HG03457 (cell line): Measurements from ENCODE around the gene PLA2G7.
"Not testable (repeated sequence)": the region's sequence is repeated elsewhere in the genome, so short reads cannot be mapped to it uniquely, and the experiment has no call there.

Experiments
- ATAC-seq: cut with Tn5 transposase; IDR thresholded peaks from one replicate; pipeline ENCODE4 v1.9.1; 2021; ENCODE audit warnings: moderate number of reproducible peaks; ENCODE audit not compliant: unreplicated experiment

Gene PLA2G7

DNA sequence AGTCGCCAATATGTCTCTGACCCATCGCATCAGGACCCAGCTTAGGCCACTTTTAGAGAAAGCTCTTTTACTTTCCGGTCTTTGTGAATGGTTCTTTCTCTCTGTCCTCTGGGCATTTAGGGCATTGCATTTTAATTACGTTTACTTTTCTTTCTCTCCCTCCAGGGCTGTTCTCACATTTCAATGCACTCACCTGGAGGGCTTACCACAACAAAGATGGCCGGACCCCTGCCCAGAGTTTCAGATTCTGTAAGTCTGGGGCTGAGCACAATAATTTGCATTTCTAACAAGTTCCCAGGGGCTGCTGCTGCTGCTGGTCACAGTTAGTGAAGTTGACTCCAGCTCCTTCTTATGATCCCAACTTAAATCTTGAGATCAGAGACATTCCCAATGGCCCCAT lies 14.6 kb upstream of the PLA2G7 start:
- ATAC-seq: no peak

DNA sequence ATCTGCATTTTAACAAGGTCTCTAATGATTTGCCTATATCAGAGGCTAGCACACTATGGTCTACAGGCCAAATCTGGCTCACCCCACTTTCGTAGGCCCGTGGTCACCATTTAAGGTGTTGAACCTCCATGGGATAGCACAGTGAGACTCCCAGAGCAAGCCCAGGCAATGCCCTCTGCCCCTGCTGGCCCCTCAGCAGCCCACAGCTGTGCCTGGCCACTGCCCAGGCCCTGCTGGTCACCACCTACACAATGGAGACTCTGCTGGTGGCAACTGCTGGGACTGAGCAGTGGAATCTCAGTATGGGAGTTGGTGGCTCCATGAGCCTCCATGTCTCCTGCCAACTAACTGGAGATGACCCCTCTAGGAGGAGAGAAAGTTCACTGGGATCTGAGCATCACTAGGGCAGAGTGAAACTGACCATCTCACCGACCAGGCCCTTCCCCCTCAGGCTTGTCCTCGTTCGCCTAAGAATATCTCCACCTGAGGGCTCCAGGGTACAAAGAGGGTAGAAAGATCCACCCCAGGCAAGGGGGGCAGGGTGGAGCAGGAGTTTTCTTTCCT lies 13.8 kb upstream of the PLA2G7 start:
- no peak for ATAC-seq

DNA sequence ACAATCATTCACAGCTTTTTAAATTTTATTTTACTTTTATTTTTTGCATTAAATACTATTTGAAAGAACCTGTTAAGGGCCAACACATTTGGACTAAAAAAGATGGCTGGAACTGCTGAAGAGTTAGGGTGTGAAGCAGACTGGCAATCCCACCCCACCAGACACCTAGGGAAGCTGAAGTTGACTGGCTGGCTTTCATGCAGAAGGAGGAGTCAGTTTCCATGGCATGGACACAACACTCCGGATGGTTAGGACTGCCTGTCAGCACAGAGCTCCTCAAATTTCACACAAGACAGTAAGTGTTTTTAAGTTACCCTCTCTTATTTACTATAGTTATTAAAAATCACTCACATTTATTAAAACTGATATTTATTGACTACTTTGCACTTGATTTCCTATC lies 11.5 kb upstream of the PLA2G7 start, which contains the start of gene ANKRD66:
TSS of gene ANKRD66 (plus strand) at position 238 of the 400 bp plus-strand sequence. CDS start 5,016 bp downstream, outside the sequence.
- no peak for ATAC-seq

DNA sequence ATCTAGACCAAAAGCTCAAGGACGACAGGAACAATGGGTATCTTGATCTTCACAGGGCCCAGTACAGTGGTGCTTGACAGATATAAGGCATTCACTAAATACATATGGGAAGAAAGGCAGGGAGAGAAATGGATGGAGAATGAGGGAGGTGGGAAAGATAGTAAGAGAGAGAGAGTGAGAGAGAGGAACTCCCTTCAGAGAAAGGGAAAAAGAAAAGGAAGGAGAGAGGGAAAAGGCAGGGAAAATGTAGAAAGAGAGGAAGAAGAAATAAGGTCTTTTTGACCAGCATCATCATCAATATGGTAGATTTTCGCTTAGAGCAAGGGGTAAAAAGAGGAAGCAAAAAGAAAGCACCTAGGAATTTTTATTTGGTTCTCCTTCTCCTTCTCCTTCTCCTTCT lies 10.8 kb upstream of the PLA2G7 start:
- ATAC-seq: no peak

DNA sequence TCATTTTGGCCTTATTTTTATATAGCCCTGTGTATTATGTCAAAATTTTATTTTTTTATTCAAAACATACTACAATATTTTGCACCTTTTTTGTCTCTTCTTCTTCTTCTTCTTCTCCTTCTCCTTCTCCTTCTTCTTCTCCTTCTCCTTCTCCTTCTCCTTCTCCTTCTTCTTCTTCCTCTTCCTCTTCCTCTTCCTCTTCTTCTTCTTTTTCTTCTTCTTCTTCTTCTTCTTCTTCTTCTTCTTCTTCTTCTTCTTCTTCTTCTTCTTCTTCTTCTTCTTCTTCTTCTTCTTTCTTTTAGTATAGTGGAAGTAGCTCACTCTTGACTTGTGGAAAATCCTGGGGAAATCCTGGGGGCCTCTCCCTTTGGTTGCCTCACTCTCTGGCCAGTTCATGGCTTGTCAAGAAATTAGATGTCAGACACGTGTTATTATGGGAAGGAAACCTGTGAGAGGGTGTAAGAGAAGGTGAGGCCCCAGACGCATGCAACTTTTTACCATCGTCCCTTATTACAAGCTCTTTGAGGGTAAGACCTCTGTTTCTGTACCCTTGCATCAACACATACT lies 9.1 kb upstream of the PLA2G7 start:
- not testable (repeated sequence) for ATAC-seq

GRCh38 chr6:46743425-46744158 lies 8.4 kb upstream of the PLA2G7 start:
- ATAC-seq: no peak

DNA sequence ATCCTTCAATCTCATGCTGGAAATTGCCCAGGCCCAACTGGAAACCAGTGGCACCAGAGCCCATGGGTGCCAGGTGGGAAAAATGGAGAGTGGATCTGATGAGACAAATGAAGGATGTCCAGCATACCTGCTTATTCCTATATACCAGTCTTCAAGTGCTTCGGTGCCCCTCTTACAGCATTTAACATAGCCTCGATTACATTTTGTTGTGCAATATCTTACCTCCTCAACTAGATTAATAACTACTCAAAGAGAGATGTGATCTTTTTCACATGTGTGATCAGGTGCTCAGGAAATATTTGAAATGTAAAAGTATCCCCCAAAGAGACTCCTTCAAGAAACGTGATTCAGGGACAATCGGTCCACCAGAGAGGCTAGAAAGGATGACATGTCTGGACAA lies 6.7 kb upstream of the PLA2G7 start:
- no peak for ATAC-seq

GRCh38 chr6:46741482-46741881 lies 6.3 kb upstream of the PLA2G7 start:
- ATAC-seq: no peak

DNA sequence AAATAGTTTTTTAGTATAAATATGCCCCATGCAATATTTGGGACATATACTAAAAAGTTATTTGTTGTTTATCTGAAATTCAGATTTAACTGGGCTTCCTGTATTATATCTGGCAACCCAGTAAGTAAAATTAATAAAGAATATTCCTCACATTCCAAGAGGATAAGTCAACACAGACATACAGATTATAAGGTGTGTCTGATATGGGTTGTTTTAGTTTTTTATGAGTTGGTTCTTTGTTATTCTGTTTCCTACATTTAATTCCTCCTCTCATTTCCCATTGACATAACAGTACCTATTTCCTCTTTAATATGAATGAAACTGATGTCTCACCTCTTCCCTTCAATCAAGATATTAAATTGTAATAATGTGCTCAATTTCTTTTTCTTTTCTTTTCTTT lies 1.7 kb upstream of the PLA2G7 start:
- ATAC-seq: no peak

- ATAC-seq: no peak
These were observed 501 bp upstream of the PLA2G7 start for GRCh38 chr6:46735720-46736031.

DNA sequence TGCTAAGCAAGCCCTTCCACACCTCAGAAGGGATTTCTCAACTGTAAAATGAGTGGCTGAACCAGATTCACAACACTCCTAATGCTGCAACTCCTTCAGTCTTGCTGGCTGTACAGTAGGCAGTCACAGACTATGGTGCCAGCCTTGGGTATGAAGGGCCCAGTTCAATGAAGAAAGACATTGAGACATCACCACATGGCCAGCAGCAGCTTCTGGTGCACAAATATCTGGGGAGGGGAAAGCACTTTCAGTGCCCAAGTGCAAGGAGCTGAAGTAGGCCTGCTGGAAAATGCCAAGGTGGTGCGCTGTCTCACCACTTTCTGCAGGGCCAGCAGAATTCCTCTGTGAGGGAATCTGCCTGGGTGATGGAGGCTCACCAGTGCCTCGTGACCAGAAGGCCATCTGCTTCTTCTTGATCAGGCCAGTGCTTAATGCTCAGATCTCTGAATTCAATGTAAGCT lies 1.8 kb downstream of the PLA2G7 start:
- ATAC-seq: no peak

- ATAC-seq: no peak
These were observed 4.2 kb downstream of the PLA2G7 start for GRCh38 chr6:46730921-46731461.

DNA sequence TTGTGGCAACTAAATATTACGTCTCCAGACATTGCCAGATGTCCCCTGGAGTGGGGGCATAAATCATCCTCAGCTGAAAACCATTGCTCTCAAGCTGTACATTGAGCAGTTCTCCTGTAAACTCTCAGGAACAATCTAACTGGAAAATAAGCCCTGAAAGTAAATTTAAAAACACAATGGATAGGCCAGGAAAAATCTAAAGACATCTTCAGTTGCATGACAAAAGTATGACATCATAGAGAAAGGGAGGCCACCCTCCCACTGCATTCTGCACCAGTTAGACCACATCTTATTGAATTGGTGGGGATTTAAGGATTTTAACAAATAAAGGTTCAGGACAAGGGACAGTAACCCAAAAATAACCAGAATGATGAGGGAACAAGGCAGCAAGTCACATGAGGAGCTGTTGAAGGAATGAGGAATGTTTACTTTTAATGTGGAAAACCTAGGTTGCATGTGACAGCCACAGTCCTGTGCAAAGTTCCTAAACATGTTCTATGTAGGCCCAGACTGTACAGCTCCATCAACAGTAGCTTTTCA lies 5.3 kb downstream of the PLA2G7 start:
- ATAC-seq: no peak

- ATAC-seq: no peak
These were observed 14.8 kb downstream of the PLA2G7 start for GRCh38 chr6:46720401-46720800.

DNA sequence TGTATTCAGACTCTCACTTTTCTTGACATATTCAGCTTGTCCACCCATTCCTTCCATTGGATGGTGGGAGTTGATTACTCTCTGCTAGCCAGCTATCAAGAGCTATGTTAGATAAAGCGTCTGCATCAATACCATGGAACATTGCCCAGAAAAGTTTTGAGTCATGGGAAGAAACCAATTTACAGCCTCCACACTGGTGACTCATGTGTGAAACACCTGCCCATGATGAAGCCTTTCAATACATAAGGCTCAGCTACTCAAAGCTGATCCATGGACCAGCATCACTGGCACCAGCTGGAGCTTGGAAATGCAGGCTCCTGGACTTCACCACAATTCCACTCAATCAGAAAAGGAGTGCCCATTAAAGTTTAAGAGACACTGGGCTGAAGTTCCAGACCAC lies 16.1 kb downstream of the PLA2G7 start:
- no peak for ATAC-seq

- no peak for ATAC-seq
These were observed 20.0 kb downstream of the PLA2G7 start for GRCh38 chr6:46715141-46715540.

GRCh38 chr6:46711491-46711890 lies 23.7 kb downstream of the PLA2G7 start:
- ATAC-seq: no peak

DNA sequence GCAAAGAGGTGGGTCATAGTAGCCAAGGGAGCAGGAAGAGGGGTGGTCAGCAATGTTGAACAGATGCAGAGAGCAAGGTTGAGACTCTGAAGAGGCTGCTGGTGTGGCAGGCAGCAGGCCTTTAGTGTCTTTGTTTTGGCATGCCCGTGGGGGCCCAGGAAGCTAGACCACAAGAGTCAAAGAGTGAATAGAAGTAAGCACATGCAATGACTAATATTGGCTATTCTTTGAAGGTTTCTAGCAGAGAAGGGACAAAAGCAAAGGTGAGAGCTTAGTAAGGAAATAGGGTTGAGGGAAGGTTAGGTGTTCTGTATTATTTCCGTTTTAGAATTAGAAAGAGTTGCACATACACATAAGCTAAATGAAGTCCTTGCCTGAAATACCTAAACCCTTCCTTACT lies 28.7 kb downstream of the PLA2G7 start:
- ATAC-seq: no peak

DNA sequence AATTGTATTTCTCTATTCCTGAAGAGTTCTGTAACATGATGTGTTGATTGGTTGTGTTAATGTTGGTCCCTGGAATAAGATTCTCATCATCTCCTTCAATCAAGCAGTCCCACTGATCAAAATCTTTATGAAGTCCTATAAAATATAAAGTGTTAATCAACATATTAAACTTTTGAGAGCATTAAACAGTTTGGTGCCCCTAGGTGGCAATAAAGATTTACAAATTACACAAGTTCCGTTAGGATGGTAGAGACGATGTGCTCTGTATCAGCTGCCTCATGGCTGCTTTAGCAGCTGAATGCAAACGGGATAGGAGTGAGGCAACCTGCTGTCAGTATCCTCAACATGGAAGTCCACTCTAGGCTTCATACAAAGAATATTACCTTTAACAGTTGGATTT lies 30.6 kb downstream of the PLA2G7 start:
- ATAC-seq: no peak

DNA sequence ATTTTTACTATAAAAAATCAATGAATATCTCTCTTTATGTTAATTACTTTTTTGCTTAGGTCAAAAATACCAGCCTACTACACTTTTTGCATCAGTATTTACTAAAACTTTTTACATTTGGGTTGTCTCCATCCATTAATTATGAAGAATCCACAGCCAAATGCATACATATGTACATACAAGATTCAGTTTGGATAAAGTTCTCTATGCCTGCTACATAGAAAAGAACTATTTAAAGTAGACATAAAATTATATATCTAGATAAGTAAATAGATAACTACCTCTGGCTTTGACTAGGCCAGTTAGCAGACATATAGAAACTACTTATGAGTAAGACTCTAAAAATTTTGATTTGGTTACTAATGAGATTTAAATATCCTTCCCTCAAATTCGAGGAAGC lies 35.2 kb downstream of the PLA2G7 start:
- ATAC-seq: no peak

DNA sequence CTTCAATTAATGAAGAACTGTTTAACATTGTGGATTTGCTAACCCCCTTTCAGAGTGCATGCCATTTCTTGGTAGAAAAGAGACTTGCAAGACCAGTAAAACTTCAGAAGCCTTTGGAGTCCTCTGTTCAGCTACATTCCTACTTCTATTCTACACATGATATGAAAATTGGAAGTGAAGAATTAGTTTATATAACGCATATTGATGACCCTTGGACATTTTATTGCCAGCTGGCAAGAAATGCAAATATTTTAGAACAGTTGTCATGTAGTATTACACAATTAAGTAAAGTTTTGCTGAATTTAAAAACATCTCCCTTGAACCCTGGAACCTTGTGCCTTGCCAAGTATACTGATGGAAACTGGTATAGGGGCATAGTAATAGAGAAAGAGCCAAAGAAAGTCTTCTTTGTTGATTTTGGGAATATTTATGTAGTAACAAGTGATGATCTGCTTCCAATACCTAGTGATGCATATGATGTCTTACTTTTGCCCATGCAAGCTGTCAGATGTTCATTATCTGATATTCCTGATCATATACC lies 44.2 kb downstream of the PLA2G7 start:
- ATAC-seq: no peak
